Vein endothelial cell (primary cell): ENCODE data around the gene TMEM187. TPM values are rescaled to one million over a fixed set of nuclear protein-coding genes. Genes with fewer than 3 reads are reported as not detected.

ENCODE experiments used
- small RNA-seq: library from RNA; depleted of rRNA; stranded (forward); fragments of <200 nt; gene quantifications from one replicate; pipeline ENCODE3, GENCODE V24; 2012
- total RNA-seq: library from RNA; depleted of rRNA; stranded (reverse); fragments of >200 nt; gene quantifications from 2 replicates; pipeline ENCODE4 v1.2.3, GENCODE V29; 2012

TMEM187 gene, protein sequence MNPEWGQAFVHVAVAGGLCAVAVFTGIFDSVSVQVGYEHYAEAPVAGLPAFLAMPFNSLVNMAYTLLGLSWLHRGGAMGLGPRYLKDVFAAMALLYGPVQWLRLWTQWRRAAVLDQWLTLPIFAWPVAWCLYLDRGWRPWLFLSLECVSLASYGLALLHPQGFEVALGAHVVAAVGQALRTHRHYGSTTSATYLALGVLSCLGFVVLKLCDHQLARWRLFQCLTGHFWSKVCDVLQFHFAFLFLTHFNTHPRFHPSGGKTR
- total RNA-seq: 1.9 and 8.2 TPM in 2 replicates

GRCh38 chrX:153972368-153973126 is at the start of gene TMEM187:
Gene TMEM187 (plus strand): TSS chrX:153972754. CDS start chrX:153982063, 9,309 bp downstream.

DNA sequence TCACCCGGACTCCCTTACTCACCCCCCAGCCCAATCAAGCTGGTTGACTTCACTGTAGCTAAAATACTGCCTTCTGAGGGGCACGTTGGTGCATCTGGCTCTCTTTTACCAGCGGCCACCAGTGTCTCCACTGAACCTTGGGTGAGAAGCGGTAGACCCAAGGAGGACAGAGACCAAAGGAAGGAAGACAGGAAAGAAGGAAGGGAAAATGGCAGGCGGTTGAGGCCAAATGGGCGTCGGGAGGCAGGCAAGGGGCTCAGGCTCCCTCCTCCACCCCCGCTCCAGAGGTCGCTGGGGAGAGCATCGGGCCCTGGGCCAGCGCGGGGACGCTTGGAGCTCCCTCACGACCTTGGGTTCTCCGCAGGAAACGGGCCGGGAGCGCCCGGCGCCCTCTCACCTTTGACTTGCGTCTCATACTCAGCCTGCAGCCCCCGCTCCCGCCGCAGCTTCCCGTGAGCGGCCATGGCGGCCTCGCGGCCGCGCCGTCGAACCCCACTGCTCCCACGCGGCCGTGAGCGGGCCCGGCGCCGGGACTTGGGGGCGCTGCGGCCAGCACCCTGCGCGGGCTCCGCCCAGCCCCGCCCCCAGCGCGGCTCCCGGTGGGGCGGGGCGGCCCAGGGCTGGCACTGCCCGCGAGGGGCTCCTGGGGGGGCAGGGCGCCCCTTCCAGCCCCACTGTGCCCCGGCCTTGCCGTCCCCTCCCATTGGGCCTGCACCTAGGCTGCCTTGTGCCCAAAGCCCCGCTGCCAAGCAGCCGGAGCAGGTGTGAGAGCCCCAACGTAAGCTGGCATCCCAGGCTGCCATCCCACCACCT is 46.6 kb upstream of the TMEM187 start, which contains the start of gene ARHGAP4:
Gene ARHGAP4 (minus strand): TSS at position 526 of the 813 bp plus-strand sequence. CDS start 62 bp downstream, at position 464.

GRCh38 chrX:153934762-153935325 is 37.7 kb upstream of the TMEM187 start, which contains the start of gene NAA10:
Gene NAA10 (minus strand): TSS chrX:153935037. CDS start chrX:153934904, 133 bp downstream.

DNA sequence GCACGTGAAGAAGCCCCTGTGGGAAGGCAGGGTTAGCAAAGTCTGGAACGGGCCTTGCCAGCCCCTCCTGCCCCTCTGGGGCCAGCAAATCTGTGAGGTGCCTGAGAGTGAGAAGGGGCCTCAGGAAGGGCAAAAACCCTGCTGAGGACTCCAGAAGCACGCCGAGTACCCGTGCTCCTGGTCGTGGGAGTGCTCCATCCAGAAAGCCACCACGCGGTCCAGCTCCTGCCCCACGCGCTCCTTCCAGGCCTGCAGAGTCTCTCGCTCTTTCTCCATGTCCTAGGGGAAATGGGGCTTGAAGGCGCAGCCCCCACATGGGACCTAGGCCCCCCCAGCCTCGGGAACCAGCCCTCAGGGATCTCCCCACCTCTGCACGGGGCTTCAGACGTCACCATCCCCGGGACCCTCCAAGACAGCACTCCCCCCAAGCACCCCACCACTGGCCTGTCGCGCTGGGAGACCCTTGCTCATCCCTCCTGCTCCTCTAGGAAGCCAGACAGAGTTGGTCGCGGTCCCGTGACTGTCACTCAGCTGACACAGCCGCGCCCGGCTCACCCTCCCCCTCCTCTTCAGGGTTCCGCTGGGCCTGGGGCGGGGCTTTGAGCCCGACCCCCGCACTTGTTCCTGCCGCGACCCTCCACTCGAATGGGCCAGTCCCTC is 28.3 kb upstream of the TMEM187 start, which contains the start of gene RENBP:
Gene RENBP (minus strand): TSS at position 504 of the 660 bp plus-strand sequence. CDS start 33 bp downstream, at position 471.

DNA sequence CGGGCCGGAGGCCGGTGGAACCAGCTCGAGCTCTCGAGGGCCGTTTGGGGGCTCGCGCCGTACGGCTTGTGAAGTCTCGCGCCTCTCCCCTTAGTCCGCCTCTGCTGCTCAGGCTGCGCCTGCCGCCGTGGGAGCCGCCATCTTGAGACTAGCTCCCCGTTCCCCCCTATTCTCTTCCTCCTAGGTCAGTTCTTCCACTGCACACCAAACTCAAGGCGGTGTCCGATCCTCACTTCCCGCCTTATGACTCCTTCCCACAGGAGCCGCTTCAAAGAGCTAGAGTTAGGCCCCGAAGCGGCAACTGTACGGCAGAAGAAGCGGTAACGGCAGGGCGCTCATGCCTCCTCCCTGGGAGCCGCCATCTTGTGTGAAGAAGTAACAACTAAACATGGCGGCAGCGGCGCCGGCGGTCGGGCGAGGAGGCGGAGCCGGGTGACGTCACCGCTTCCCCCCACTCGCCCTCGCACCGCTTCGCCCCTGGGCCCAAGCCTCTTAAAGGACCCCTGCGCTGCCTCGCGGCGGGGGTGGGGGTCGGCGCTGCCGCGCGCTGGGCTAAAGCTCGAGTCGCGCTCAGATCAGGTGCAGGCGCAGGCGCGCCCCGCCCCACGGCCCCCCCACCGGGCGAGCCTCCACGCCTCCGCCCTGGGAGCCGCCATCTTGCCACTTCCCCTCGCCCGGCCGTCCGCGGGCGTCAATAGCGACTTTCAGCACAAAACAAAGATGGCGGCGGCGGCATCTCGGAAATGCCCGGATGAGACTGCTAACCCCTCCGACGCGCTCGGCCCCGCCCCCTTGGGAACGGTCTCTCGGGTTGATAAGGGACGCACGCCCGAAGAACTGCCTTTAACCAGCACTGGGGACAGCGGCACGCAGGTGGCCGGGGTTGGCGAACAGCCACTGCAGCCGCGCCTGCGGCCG is 845 bp upstream of the TMEM187 start, which contains the start of gene HCFC1:
Gene HCFC1 (minus strand): TSS at position 369 of the 918 bp plus-strand sequence. CDS start 978 bp downstream, outside the sequence.

DNA sequence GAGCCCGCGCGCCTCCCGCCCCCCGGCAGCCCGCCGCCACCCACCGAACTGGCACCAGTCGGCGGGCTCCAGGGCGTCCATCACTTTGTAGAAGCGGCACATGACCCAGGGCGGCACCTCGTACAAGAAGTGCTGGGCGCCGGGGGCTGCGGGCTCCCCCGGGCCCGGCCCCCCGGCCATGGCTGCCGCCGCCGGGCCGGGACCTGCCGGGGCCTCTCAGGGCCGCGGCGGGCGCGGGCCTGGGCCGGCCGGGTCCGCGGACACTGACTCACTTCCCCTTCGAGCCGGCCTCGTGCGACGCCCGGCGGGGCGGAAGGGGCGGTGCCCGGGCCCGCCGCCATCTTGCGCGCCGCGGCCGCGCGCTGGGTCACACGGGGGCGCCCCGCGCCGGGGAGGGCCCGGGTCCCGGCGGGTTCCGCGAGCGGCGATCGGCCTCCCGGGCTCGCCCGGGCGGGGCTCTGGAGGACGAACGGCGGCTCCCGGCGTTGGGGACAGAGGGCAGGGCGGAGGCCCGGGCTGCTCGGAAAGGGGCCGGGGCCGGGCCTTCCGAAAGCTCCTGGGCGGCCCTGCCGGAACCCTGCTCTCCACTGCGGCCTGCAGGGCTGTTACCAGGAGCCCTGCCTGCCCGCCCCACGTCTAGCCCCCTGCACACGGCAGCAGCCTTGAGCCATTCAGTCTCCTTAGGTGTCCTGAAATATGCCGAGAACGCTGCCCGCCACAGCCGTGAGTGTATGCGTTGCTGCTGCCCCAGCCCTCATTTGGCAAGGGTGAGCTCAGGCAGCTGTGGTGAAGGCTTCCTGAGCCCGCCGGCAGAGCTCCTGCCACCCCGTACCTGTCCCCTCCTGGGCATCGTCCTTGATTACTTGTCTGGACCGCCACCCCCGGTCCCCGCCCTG is 47.3 kb downstream of the TMEM187 start, which contains the start of gene IRAK1:
Gene IRAK1 (minus strand): TSS at position 270 of the 896 bp plus-strand sequence. CDS start 90 bp downstream, at position 180.

Small RNAs within 50 kb of the gene (small RNA-seq; reads per million reads assigned to genes)
- not detected for gene MIR3202-1

Other genes with a start within 250 kb of the TMEM187 start
- gene BCAP31, start 248.4 kb upstream of the TMEM187 start, total RNA-seq: 245 and 312 TPM in 2 replicates
- 13.8 and 18.3 TPM in 2 replicates for gene ABCD1, start 247.9 kb upstream of the TMEM187 start, total RNA-seq
- gene PLXNB3, start 208.5 kb upstream of the TMEM187 start, total RNA-seq: 11.0 and 11.4 TPM in 2 replicates
- gene SRPK3, start 191.7 kb upstream of the TMEM187 start, total RNA-seq: not detected in 2 replicates
- 53.2 and 57.8 TPM in 2 replicates for gene IDH3G, start 178.4 kb upstream of the TMEM187 start, total RNA-seq
- 177 and 318 TPM in 2 replicates for gene SSR4, start 178.1 kb upstream of the TMEM187 start, total RNA-seq
- 0.29 and 0.33 TPM in 2 replicates for gene PDZD4, start 142.2 kb upstream of the TMEM187 start, total RNA-seq
- gene L1CAM, start 86.6 kb upstream of the TMEM187 start, total RNA-seq: under 0.01 and 0.19 TPM in 2 replicates
- gene AVPR2, start 68.1 kb upstream of the TMEM187 start, total RNA-seq: not detected in 2 replicates
- gene ARHGAP4, start 46.5 kb upstream of the TMEM187 start, total RNA-seq: 5.3 and 20.6 TPM in 2 replicates
- gene NAA10, start 37.7 kb upstream of the TMEM187 start, total RNA-seq: 84.9 and 138 TPM in 2 replicates
- gene RENBP, start 28.1 kb upstream of the TMEM187 start, total RNA-seq: 9.8 and 10.0 TPM in 2 replicates
- 52.6 and 58.8 TPM in 2 replicates for gene HCFC1, start 936 bp upstream of the TMEM187 start, total RNA-seq
- 78.5 and 94.4 TPM in 2 replicates for gene IRAK1, start 47.1 kb downstream of the TMEM187 start, total RNA-seq
- gene MECP2, start 125.0 kb downstream of the TMEM187 start, total RNA-seq: 32.3 and 33.8 TPM in 2 replicates
- gene OPN1LW, start 171.5 kb downstream of the TMEM187 start, total RNA-seq: not detected in 2 replicates
- not detected in 2 replicates for gene OPN1MW, start 209.8 kb downstream of the TMEM187 start, total RNA-seq
- gene OPN1MW2, start 247.0 kb downstream of the TMEM187 start, total RNA-seq: not detected in 2 replicates